Gastroesophageal sphincter (tissue), 4 donors: ENCODE data around the gene VPS37D. TPM values are rescaled to one million over a fixed set of nuclear protein-coding genes. Genes with fewer than 3 reads are reported as not detected.
A peak's percentile ranks its signal among the peaks of the same experiment; 100 is the strongest.
"Not testable (repeated sequence)": the region's sequence is repeated elsewhere in the genome, so short reads cannot be mapped to it uniquely, and the experiment has no call there.

ENCODE experiments used
- ATAC-seq: fragments of 150-250 bp; one replicate; pipeline ENCODE4 v1.9.1; 2016; ENCODE audit warnings: mild to moderate bottlenecking, moderate library complexity
- H3K27ac ChIP-seq, 4 donors: fragments of 200-600 bp; sonication (generic) in 3 of 4; 1 replicate in 3 of 4; 2 replicates in 1 of 4; pipeline ENCODE4 v1.5.1; 2016 to 2019
- H3K27me3 ChIP-seq: fragments of 200-600 bp; sonication (generic); one replicate; pipeline ENCODE4 v1.5.1; 2019
- H3K36me3 ChIP-seq, 2 donors: fragments of 200-600 bp; sonication (generic); one replicate each; pipeline ENCODE4 v1.5.1; 2019; ENCODE audit warnings: control low read depth in 1 of 2
- H3K4me1 ChIP-seq, 3 donors: fragments of 200-600 bp; sonication (generic); 1 replicate in 2 of 3; 2 replicates in 1 of 3; pipeline ENCODE4 v1.5.1; 2016 to 2019; ENCODE audit warnings: control low read depth in 2 of 3
- H3K4me3 ChIP-seq, 2 donors: fragments of 200-600 bp; sonication (generic); one replicate each; pipeline ENCODE4 v1.5.1; 2019; ENCODE audit warnings: mild to moderate bottlenecking in 1 of 2, moderate library complexity in 1 of 2
- H3K9me3 ChIP-seq, 3 donors: fragments of 200-600 bp; sonication (generic); one replicate each; pipeline ENCODE4 v1.5.1; 2017 to 2019; ENCODE audit warnings: control low read depth in 2 of 3
- CTCF ChIP-seq, 4 experiments: fragments of 200-600 bp in 2 of 4; fragments of 450-650 bp in 2 of 4; sonication (generic) in 1 of 4; IDR thresholded peaks; one replicate each; pipeline ENCODE4 v1.5.1; 2017 to 2019; ENCODE audit warnings: antibody characterized with exemption in 4 of 4, mild to moderate bottlenecking in 2 of 4, moderate library complexity in 2 of 4
- EP300 ChIP-seq: sonication (generic); formaldehyde crosslinking; IDR thresholded peaks from one replicate; pipeline ENCODE4 v1.6.1; 2017; ENCODE audit warnings: antibody characterized with exemption, mild to moderate bottlenecking
- POLR2A ChIP-seq, 2 donors: fragments of 450-650 bp; IDR thresholded peaks; one replicate each; pipeline ENCODE4 v1.6.1; 2017; ENCODE audit warnings: antibody characterized with exemption in 2 of 2, mild to moderate bottlenecking in 2 of 2, moderate library complexity in 1 of 2
- POLR2AphosphoS5 ChIP-seq: sonication (generic); formaldehyde crosslinking; IDR thresholded peaks from one replicate; pipeline ENCODE4 v1.6.1; 2017; ENCODE audit warnings: antibody characterized with exemption
- WGBS, 2 donors: methylation state at CpG; one replicate each; pipeline ENCODE4 v1.1.5; 2018; ENCODE audit warnings: low coverage in 1 of 2; 5-methylcytosine and 5-hydroxymethylcytosine counted together
- small RNA-seq, 4 donors: library from RNA; depleted of rRNA; stranded (forward); fragments of <200 nt; gene quantifications; one replicate each; pipeline ENCODE3, GENCODE V24; 2016
- total RNA-seq, 4 donors: library from RNA; depleted of rRNA; stranded (reverse); fragments of >200 nt; gene quantifications; one replicate each; pipeline ENCODE4 v1.1.0, GENCODE V29; 2016

Gene VPS37D
- total RNA-seq, 4 donors from 2014 or later, result 2.6 to 7.0 (median 3.2) TPM

GRCh38 chr7:73719806-73720169 lies 52.2 kb downstream of the VPS37D start:
- WGBS, 2 donors, result 21 to 41% methylated on average over 3 to 4 of the region's 16 CpGs
- ATAC-seq, result peak; percentile 23
- Histone ChIP-seq H3K36me3 (no peaks in the 10 kb centered on the region), H3K4me3 (peak overlapping the region; percentile 15 to 89), H3K9me3 (no peaks in the 10 kb centered on the region), H3K27ac (peak overlapping the region in 3 of 4 donors; percentile 64 to 80 (median 75)), H3K4me1 (peaks cover 0 to 70% (median 35%) of the 10 kb centered on the region in 3 donors), H3K27me3 (no peaks in the 10 kb centered on the region)
- no peak for TF ChIP-seq EP300
- TF ChIP-seq CTCF (IDR thresholded peaks at IDR 0.05), result no peak
- TF ChIP-seq POLR2AphosphoS5, result no peak
- no peak for TF ChIP-seq POLR2A (IDR thresholded peaks at IDR 0.05)

- H3K27ac ChIP-seq, result peak overlapping the region in 2 of 4 donors; percentile 75 to 80
- ATAC-seq, H3K9me3 ChIP-seq, H3K4me3 ChIP-seq, H3K27me3 ChIP-seq, H3K36me3 ChIP-seq: not testable (repeated sequence)
- WGBS, 2 donors, result 93 to 98% methylated on average over 2 to 9 of the region's 9 CpGs
- H3K4me1 ChIP-seq, result peaks cover 0 to 66% (median 34%) of the 10 kb centered on the region in 3 donors
Observed at GRCh38 chr7:73720443-73720842, 52.8 kb downstream of the VPS37D start.

- ATAC-seq, result peak; percentile 42
- 80 to 100% methylated on average over 1 to 2 of the region's 3 CpGs for WGBS, 2 donors
- Histone ChIP-seq H3K4me3 (no peak overlapping the region), H3K9me3 (no peaks in the 10 kb centered on the region), H3K36me3 (no peaks in the 10 kb centered on the region), H3K27me3 (peaks cover 6% of the 10 kb centered on the region), H3K27ac (peak overlapping the region in 3 of 4 donors; percentile 36 to 68 (median 64)), H3K4me1 (peaks cover 0 to 61% (median 24%) of the 10 kb centered on the region in 3 donors)
- TF ChIP-seq POLR2AphosphoS5 (peak; percentile 59), EP300 (no peak)
Observed at GRCh38 chr7:73721377-73721817, 53.8 kb downstream of the VPS37D start.

Small RNAs within 50 kb of the gene (small RNA-seq; reads per million reads assigned to genes)
- 0 reads per million in 4 donors for gene MIR4284

Other genes starting within 250 kb of the VPS37D start
- 1 to 10 TPM in 1 of 4 donors, under 1 TPM in 3; 0.31 to 2.7 (median 0.81) TPM for gene FZD9, start 234.1 kb upstream of the VPS37D start, total RNA-seq
- gene BAZ1B, start 145.5 kb upstream of the VPS37D start, total RNA-seq, result 10 to 100 TPM; 56.0 to 77.8 (median 69.6) TPM
- 100 to 1,000 TPM; 104 to 144 (median 108) TPM for gene BCL7B, start 110.1 kb upstream of the VPS37D start, total RNA-seq
- gene TBL2, start 89.3 kb upstream of the VPS37D start, total RNA-seq, result 10 to 100 TPM; 19.1 to 32.5 (median 28.9) TPM
- 10 to 100 TPM in 3 of 4 donors, 1 to 10 TPM in 1; 7.7 to 56.2 (median 17.5) TPM for gene MLXIPL, start 43.3 kb upstream of the VPS37D start, total RNA-seq
- 1 to 10 TPM; 2.3 to 9.3 (median 5.3) TPM for gene DNAJC30, start 15.6 kb downstream of the VPS37D start, total RNA-seq
- 10 to 100 TPM; 41.5 to 65.0 (median 45.3) TPM for gene BUD23, start 15.8 kb downstream of the VPS37D start, total RNA-seq
- 10 to 100 TPM in 3 of 4 donors, 1 to 10 TPM in 1; 9.6 to 24.0 (median 15.2) TPM for gene STX1A, start 51.8 kb downstream of the VPS37D start, total RNA-seq
- 1 to 10 TPM; 5.6 to 8.5 (median 6.6) TPM for gene ABHD11, start 71.0 kb downstream of the VPS37D start, total RNA-seq
- gene CLDN3, start 102.4 kb downstream of the VPS37D start, total RNA-seq, result 1 to 10 TPM in 1 of 4 donors, not detected in 3; 5.9 TPM
- gene CLDN4, start 163.2 kb downstream of the VPS37D start, total RNA-seq, result 10 to 100 TPM in 1 of 4 donors, under 1 TPM in 3; 0.54 to 16.8 (median 0.79) TPM
- 1 to 10 TPM in 3 of 4 donors, under 1 TPM in 1; 0.93 to 7.8 (median 3.5) TPM for gene METTL27, start 174.7 kb downstream of the VPS37D start, total RNA-seq
- not detected for gene TMEM270, start 193.3 kb downstream of the VPS37D start, total RNA-seq